ENCODE measurements around the gene SMPD4.

SMPD4 gene

GRCh38 chr2:130186391-130186790 lies 5.0 kb upstream of the SMPD4 start:
- TF ChIP-seq EZH2phosphoT487 (conservative IDR thresholded peaks at IDR 0.05; ENCODE audit: low read length) (no peak), CTCF (IDR thresholded peaks at IDR 0.05; ENCODE audit: insufficient read depth, low read length, poor library complexity, severe bottlenecking) (no peak)
- H3K27me3 ChIP-seq (ENCODE audit: low read length) = no peaks in the 10 kb centered on the region

GRCh38 chr2:130185896-130186295 lies 4.5 kb upstream of the SMPD4 start:
- no peak for TF ChIP-seq EZH2phosphoT487 (conservative IDR thresholded peaks at IDR 0.05; ENCODE audit: low read length)
- no peak for TF ChIP-seq CTCF (IDR thresholded peaks at IDR 0.05; ENCODE audit: insufficient read depth, low read length, poor library complexity, severe bottlenecking)
- H4K20me1 ChIP-seq (ENCODE audit: low read depth, low read length) = no peaks in the 10 kb centered on the region
- no peaks in the 10 kb centered on the region for H3K9me3 ChIP-seq (ENCODE audit: insufficient read depth, low read length)
- H3K4me3 ChIP-seq (ENCODE audit: insufficient read depth, low read length, poor library complexity, severe bottlenecking) = no peak overlapping the region
- H3K4me2 ChIP-seq (ENCODE audit: low read depth, low read length, poor library complexity, severe bottlenecking) = no peak overlapping the region
- H3K27me3 ChIP-seq (ENCODE audit: low read length) = no peaks in the 10 kb centered on the region
- no peaks in the 10 kb centered on the region for H3K9me2 ChIP-seq (replicated peaks; ENCODE audit: insufficient read depth, low read length)
- no peaks in the 10 kb centered on the region for H3K36me3 ChIP-seq (ENCODE audit: low read length)
- peaks cover 26% of the 10 kb centered on the region for H3K79me2 ChIP-seq (ENCODE audit: insufficient read depth, low read length)
- no peak overlapping the region for H3K9ac ChIP-seq (ENCODE audit: low read length)
- no peak overlapping the region for H2AFZ ChIP-seq (ENCODE audit: low read depth, low read length, severe bottlenecking)
- H3F3A ChIP-seq (ENCODE audit: insufficient read depth) = no peaks in the 10 kb centered on the region
- no peak overlapping the region for H3K27ac ChIP-seq (ENCODE audit: low read depth, low read length)

More at GRCh38 chr2:130186391-130186790, 5.0 kb upstream of the SMPD4 start:
- Histone ChIP-seq H3K79me2 (ENCODE audit: insufficient read depth, low read length) (peaks cover 21% of the 10 kb centered on the region), H3F3A (ENCODE audit: insufficient read depth) (no peaks in the 10 kb centered on the region), H3K4me2 (ENCODE audit: low read depth, low read length, poor library complexity, severe bottlenecking) (no peak overlapping the region), H3K27ac (ENCODE audit: low read depth, low read length) (no peak overlapping the region), H2AFZ (ENCODE audit: low read depth, low read length, severe bottlenecking) (no peak overlapping the region), H4K20me1 (ENCODE audit: low read depth, low read length) (no peaks in the 10 kb centered on the region), H3K9me2 (replicated peaks; ENCODE audit: insufficient read depth, low read length) (no peaks in the 10 kb centered on the region), H3K4me3 (ENCODE audit: insufficient read depth, low read length, poor library complexity, severe bottlenecking) (no peak overlapping the region), H3K9me3 (ENCODE audit: insufficient read depth, low read length) (no peaks in the 10 kb centered on the region), H3K9ac (ENCODE audit: low read length) (no peak overlapping the region), H3K36me3 (ENCODE audit: low read length) (no peaks in the 10 kb centered on the region)

- H3K4me3 ChIP-seq (ENCODE audit: insufficient read depth, low read length, poor library complexity, severe bottlenecking) = no peak overlapping the region
- H3K27me3 ChIP-seq (ENCODE audit: low read length) = no peaks in the 10 kb centered on the region
- H3K9me3 ChIP-seq (ENCODE audit: insufficient read depth, low read length) = no peaks in the 10 kb centered on the region
- no peak overlapping the region for H3K4me2 ChIP-seq (ENCODE audit: low read depth, low read length, poor library complexity, severe bottlenecking)
- no peaks in the 10 kb centered on the region for H3K9me2 ChIP-seq (replicated peaks; ENCODE audit: insufficient read depth, low read length)
- no peaks in the 10 kb centered on the region for H3F3A ChIP-seq (ENCODE audit: insufficient read depth)
- H3K79me2 ChIP-seq (ENCODE audit: insufficient read depth, low read length) = peaks cover 31% of the 10 kb centered on the region
- H3K36me3 ChIP-seq (ENCODE audit: low read length) = no peaks in the 10 kb centered on the region
- no peak overlapping the region for H3K27ac ChIP-seq (ENCODE audit: low read depth, low read length)
- no peaks in the 10 kb centered on the region for H4K20me1 ChIP-seq (ENCODE audit: low read depth, low read length)
- TF ChIP-seq EZH2phosphoT487 (conservative IDR thresholded peaks at IDR 0.05; ENCODE audit: low read length) = no peak
- TF ChIP-seq CTCF (IDR thresholded peaks at IDR 0.05; ENCODE audit: insufficient read depth, low read length, poor library complexity, severe bottlenecking) = no peak
- H3K9ac ChIP-seq (ENCODE audit: low read length) = no peak overlapping the region
- H2AFZ ChIP-seq (ENCODE audit: low read depth, low read length, severe bottlenecking) = no peak overlapping the region
These were observed 4.0 kb upstream of the SMPD4 start for GRCh38 chr2:130185436-130185835.
